HepG2 (cell line): ENCODE measurements around the gene IGSF21. TPM values are rescaled to one million over a fixed set of nuclear protein-coding genes. Genes with fewer than 3 reads are reported as not detected.
A peak's percentile ranks its signal among the peaks of the same experiment; 100 is the strongest.

ENCODE experiments used
- ATAC-seq: fragments of 200-7000 bp; cut with Tn5 transposase; 3 replicates; pipeline ENCODE4 v1.9.1; 2020; ENCODE audit warnings: mild to moderate bottlenecking, moderate library complexity
- BruUV-seq: library from RNA; stranded (reverse); fragments of 400-500 nt; replicated peaks from 2 replicates; lab custom pipeline; 2021; lab: Mats Ljungman, UMichigan
- CTCF ChIA-PET: fragments of 300-600 bp; formaldehyde crosslinking; extraction: SDS; loops from one replicate; lab custom pipeline; 2021; ENCODE audit warnings: low total read pairs, inconsistent platforms, low intra/inter-chr PET ratio; lab: Yijun Ruan, JAX
- POLR2A ChIA-PET: fragments of 350-600 bp; sonication (Branson Sonifier 250); formaldehyde crosslinking; loops from one replicate; lab custom pipeline; 2020; ENCODE audit warnings: antibody characterized with exemption, inconsistent platforms; lab: Yijun Ruan, JAX
- DNase-seq: peaks from one replicate; pipeline ENCODE4 v3.0.0-alpha.2; 2015; ENCODE audit warnings: low spot score
- FAIRE-seq: peaks from 3 replicates; lab custom pipeline; 2011; peaks lifted over from hg19 to GRCh38; lab: Jason Lieb, UNC
- H2AFZ ChIP-seq: one replicate; pipeline ENCODE4 v1.6.1; 2011; ENCODE audit warnings: low read length, inconsistent platforms
- H3K27ac ChIP-seq: fragments of 300-600 bp; 3 replicates; pipeline ENCODE4 v1.8.0; 2011; ENCODE audit warnings: mixed run types, mild to moderate bottlenecking, mixed read lengths, low read length, inconsistent platforms; ENCODE audit not compliant: insufficient read depth; ENCODE audit errors: extremely low read length
- H3K27me3 ChIP-seq, 2 experiments: fragments of 200-600 bp in 1 of 2; 2 replicates in 1 of 2; 3 replicates in 1 of 2; pipeline versions ENCODE4 v1.6.0 to v1.8.0; 2011; ENCODE audit warnings: low read length in 2 of 2, mild to moderate bottlenecking in 2 of 2, moderate library complexity in 2 of 2, inconsistent platforms in 1 of 2; ENCODE audit not compliant: insufficient read depth in 2 of 2, control insufficient read depth in 1 of 2
- H3K36me3 ChIP-seq, 2 experiments: fragments of 200-600 bp in 1 of 2; replicated peaks in 1 of 2; 2 replicates in 1 of 2; 3 replicates in 1 of 2; pipeline versions ENCODE4 v1.5.1 to v1.8.0; 2011; ENCODE audit warnings: low read length in 2 of 2, inconsistent platforms in 1 of 2; ENCODE audit not compliant: insufficient read depth in 2 of 2, control insufficient read depth in 1 of 2
- H3K4me1 ChIP-seq: 2 replicates; pipeline ENCODE4 v1.5.1; 2012; ENCODE audit warnings: low read length, inconsistent platforms; ENCODE audit not compliant: insufficient read depth
- H3K4me2 ChIP-seq: 2 replicates; pipeline ENCODE4 v1.6.0; 2011; ENCODE audit warnings: low read depth, low read length, inconsistent platforms
- H3K4me3 ChIP-seq, 3 experiments: fragments of 200-600 bp in 1 of 3; sonication (generic), shearing (Covaris generic) in 1 of 3; replicated peaks in 1 of 3; 2 replicates each; pipeline ENCODE4 v1.5.1; 2011 to 2016; ENCODE audit warnings: low read length in 3 of 3, inconsistent platforms in 2 of 3, low read depth in 2 of 3, mild to moderate bottlenecking in 2 of 3, control low read depth in 1 of 3, mixed read lengths in 1 of 3; ENCODE audit not compliant: insufficient read depth in 1 of 3
- H3K79me2 ChIP-seq: one replicate; pipeline ENCODE4 v1.6.1; 2011; ENCODE audit warnings: low read length, inconsistent platforms; ENCODE audit not compliant: insufficient read depth
- H3K9ac ChIP-seq: 2 replicates; pipeline ENCODE4 v1.6.0; 2011; ENCODE audit warnings: mild to moderate bottlenecking, low read depth, low read length, inconsistent platforms; ENCODE audit not compliant: insufficient read depth
- H3K9me3 ChIP-seq: 2 replicates; pipeline ENCODE4 v1.5.1; 2012; ENCODE audit warnings: mild to moderate bottlenecking, low read length
- H4K20me1 ChIP-seq: 2 replicates; pipeline ENCODE4 v1.6.0; 2011; ENCODE audit warnings: inconsistent platforms, mild to moderate bottlenecking, low read length, moderate library complexity; ENCODE audit not compliant: insufficient read depth
- BCL6 ChIP-seq: IDR thresholded peaks from 2 replicates; pipeline ENCODE4 v1.6.1; 2016; ENCODE audit warnings: missing genetic modification reagents, missing compliant biosample characterization
- CEBPB ChIP-seq: IDR thresholded peaks from 2 replicates; pipeline ENCODE4 v1.6.1; 2011; ENCODE audit warnings: low read depth, low read length, improper control_type of control experiment, borderline replicate concordance
- CEBPG ChIP-seq: IDR thresholded peaks from 2 replicates; pipeline ENCODE4 v1.6.1; 2016
- HDAC2 ChIP-seq: sonication (generic); formaldehyde crosslinking; IDR thresholded peaks from 2 replicates; pipeline ENCODE4 v1.4.0; 2020; ENCODE audit warnings: missing genetic modification reagents
- ISL2 ChIP-seq: sonication (generic); formaldehyde crosslinking; IDR thresholded peaks from 2 replicates; pipeline ENCODE4 v1.5.0; 2020; ENCODE audit warnings: missing genetic modification reagents
- SP5 ChIP-seq: IDR thresholded peaks from 2 replicates; pipeline ENCODE4 v1.6.1; 2016; ENCODE audit warnings: low read depth, borderline replicate concordance
- WIZ ChIP-seq: sonication (generic); formaldehyde crosslinking; IDR thresholded peaks from 2 replicates; pipeline ENCODE4 v1.5.1; 2020; ENCODE audit warnings: mild to moderate bottlenecking, missing genetic modification reagents
- ZBTB21 ChIP-seq: sonication (generic); formaldehyde crosslinking; IDR thresholded peaks from 2 replicates; pipeline ENCODE4 v1.4.0; 2020; ENCODE audit warnings: missing genetic modification reagents
- ZNF121 ChIP-seq: sonication (generic); formaldehyde crosslinking; IDR thresholded peaks from 2 replicates; pipeline ENCODE4 v1.5.0; 2020; ENCODE audit warnings: mild to moderate bottlenecking, missing genetic modification reagents
- WGBS: methylation state at CpG from one replicate; pipeline ENCODE4 v1.1.6; 2017; ENCODE audit warnings: low lambda C conversion rate; 5-methylcytosine and 5-hydroxymethylcytosine counted together
- in situ Hi-C: cut with HindIII; loops from 2 replicates; pipeline ENCODE4 v1.10.0; 2017; ENCODE audit warnings: low pct_unique_long_range_greater_than_20kb; ENCODE audit not compliant: extremely low pct_ligation_motif_present
- intact Hi-C: fragments of 100-400 bp; cut with micrococcal nuclease; formaldehyde crosslinking; loops from one replicate; pipeline ENCODE4 v1.10.0; 2022; ENCODE audit not compliant: unreplicated experiment
- polyA plus RNA-seq, 8 experiments: library from polyadenylated mRNA; depleted of rRNA in 3 of 8; stranded (reverse) in 7 of 8; unstranded in 1 of 8; fragments of >200 nt; fragmentation: Illumina TruSeq in 4 of 8; extraction: Trizol in 4 of 8; gene quantifications; 2 replicates each; pipeline versions ENCODE4 v1.2.1 to v1.2.3, GENCODE V29; 2011 to 2016; ENCODE audit warnings: low read depth in 4 of 8, missing spikeins in 1 of 8, mixed read lengths in 1 of 8; ENCODE audit not compliant: insufficient read depth in 1 of 8
- total RNA-seq, 5 experiments: library from RNA; depleted of rRNA; stranded (reverse); fragments of >200 nt; fragmentation: Illumina TruSeq; extraction: Trizol; gene quantifications; 2 replicates each; pipeline ENCODE4 v1.2.3, GENCODE V29; 2016; ENCODE audit warnings: low read depth in 1 of 5
- TF ChIP-seq, protein P1 (sequence below): sonication (generic); formaldehyde crosslinking; IDR thresholded peaks from 2 replicates; pipeline ENCODE4 v1.5.1; 2020; ENCODE audit warnings: missing genetic modification reagents, mild to moderate bottlenecking, borderline replicate concordance
- TF ChIP-seq, protein P2 (sequence below): sonication (generic); formaldehyde crosslinking; IDR thresholded peaks from 2 replicates; pipeline ENCODE4 v1.4.0; 2020; ENCODE audit warnings: missing genetic modification reagents
- TF ChIP-seq, protein P3 (sequence below), 2 experiments: fragments of 450-650 bp in 1 of 2; sonication (generic) in 1 of 2; formaldehyde crosslinking; IDR thresholded peaks; 2 replicates each; pipeline versions ENCODE4 v1.5.0 to v1.8.0; 2020 to 2022; ENCODE audit warnings: mild to moderate bottlenecking in 1 of 2, missing genetic modification reagents in 1 of 2
- TF ChIP-seq, protein P4 (sequence below): sonication (generic); IDR thresholded peaks from 2 replicates; pipeline ENCODE4 v1.6.1; 2016; ENCODE audit warnings: low read depth, borderline replicate concordance
- TF ChIP-seq, protein P5 (sequence below): sonication (generic); formaldehyde crosslinking; IDR thresholded peaks from 2 replicates; pipeline ENCODE4 v1.4.0; 2020; ENCODE audit warnings: missing genetic modification reagents

IGSF21 gene
- total and polyA plus RNA-seq, 2 of the 13 experiments (the other 11 are each of a cell fraction or from before 2014, with no cell fraction given): not detected

DNA sequence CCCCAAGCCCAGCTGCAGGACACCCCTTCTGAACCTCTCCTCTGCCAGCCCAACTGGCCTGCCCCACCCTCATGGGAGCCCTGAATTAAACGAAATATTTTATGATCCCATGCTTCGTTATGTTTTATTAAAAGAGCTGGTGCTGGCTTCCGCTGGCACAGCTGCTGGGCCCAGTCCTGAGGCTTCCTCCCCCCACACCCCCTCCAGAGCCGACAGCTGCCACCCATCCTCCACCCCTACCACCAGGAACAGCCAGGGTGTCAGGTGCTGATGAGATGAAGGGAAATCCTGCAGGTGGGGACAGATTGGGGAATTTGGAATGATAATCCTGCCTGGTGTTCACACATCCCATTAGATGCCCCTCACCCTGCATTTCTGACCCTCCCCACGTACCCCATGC lies 19.0 kb downstream of the IGSF21 start:
- H4K20me1 ChIP-seq: no peaks in the 10 kb centered on the region
- H3K79me2 ChIP-seq: no peaks in the 10 kb centered on the region
- H3K27me3 ChIP-seq: peaks cover 0 to under 1% of the 10 kb centered on the region in 2 experiments; a peak in 1 of 5 replicates
- ATAC-seq: no peak
- in situ Hi-C loops: no loop called here
- no peak for TF ChIP-seq WIZ
- no peak for TF ChIP-seq ZBTB21 (CRISPR knock-in tag)
- TF ChIP-seq, all 625 proteins: peak for 0
- Histone ChIP-seq H3K9me3 (no peaks in the 10 kb centered on the region), H3K4me2 (no peak overlapping the region), H3K27ac (no peak overlapping the region), H3K9ac (no peak overlapping the region), H3K4me1 (peaks cover 20% of the 10 kb centered on the region), H2AFZ (no peak overlapping the region), H3K36me3 (no peaks in the 10 kb centered on the region), H3K4me3 (no peak overlapping the region)
- no TSS peak for BruUV-seq
- WGBS: 42% methylated on average over 5 of the region's 5 CpGs
- ChIA-PET CTCF (no interaction called here), POLR2A (no interaction called here)
- intact Hi-C loops: no loop called here
- DNase-seq (no peak), FAIRE-seq (no peak)

DNA sequence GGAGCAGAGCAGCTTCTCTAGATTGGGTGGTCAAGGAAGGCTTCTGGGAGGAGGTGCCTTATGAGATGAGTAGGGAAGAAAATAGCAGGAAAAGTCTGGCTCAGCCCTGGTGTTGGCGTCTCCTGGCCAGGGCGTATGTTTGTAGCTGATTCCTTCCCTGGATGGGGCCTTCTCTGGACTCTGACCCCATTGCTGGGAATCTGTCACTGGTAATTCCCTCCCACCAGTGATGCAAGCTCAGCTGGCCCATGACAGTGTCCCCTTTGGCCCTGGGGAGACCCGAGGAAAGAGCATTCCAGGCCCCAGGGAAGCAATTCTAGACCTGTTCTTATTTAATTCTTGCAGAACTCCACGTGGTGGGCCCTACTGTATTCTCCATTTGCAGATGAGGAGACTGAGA lies 20.7 kb downstream of the IGSF21 start:
- H3K27ac ChIP-seq: peak overlapping the region; percentile 28
- DNase-seq: peak; percentile 70
- H3K4me3 ChIP-seq: peak overlapping the region in 1 of 3 experiments; percentile 37; a peak in 2 of 6 replicates
- no peaks in the 10 kb centered on the region for H4K20me1 ChIP-seq
- H3K4me1 ChIP-seq: peaks cover 20% of the 10 kb centered on the region
- POLR2A ChIA-PET: no interaction called here
- no peaks in the 10 kb centered on the region for H3K36me3 ChIP-seq
- CTCF ChIA-PET: no interaction called here
- peak overlapping the region; percentile 68 for H2AFZ ChIP-seq
- no peak overlapping the region for H3K9ac ChIP-seq
- H3K27me3 ChIP-seq: no peaks in the 10 kb centered on the region
- H3K9me3 ChIP-seq: no peaks in the 10 kb centered on the region
- BruUV-seq: no TSS peak
- peak overlapping the region; percentile 71 for H3K4me2 ChIP-seq
- peak; percentile 97 for ATAC-seq
- intact Hi-C loops: no loop called here
- in situ Hi-C loops: no loop called here
- no peaks in the 10 kb centered on the region for H3K79me2 ChIP-seq
- 0% methylated on average over 3 of the region's 4 CpGs for WGBS
- FAIRE-seq: peak; percentile 85
- TF ChIP-seq, protein P1, sequence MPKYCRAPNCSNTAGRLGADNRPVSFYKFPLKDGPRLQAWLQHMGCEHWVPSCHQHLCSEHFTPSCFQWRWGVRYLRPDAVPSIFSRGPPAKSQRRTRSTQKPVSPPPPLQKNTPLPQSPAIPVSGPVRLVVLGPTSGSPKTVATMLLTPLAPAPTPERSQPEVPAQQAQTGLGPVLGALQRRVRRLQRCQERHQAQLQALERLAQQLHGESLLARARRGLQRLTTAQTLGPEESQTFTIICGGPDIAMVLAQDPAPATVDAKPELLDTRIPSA (CRISPR knock-in tag): no peak
- TF ChIP-seq HDAC2 (CRISPR knock-in tag) (peak; percentile 43; the same call in 1 of the 2 replicates), BCL6 (CRISPR knock-in tag) (peak; percentile 44; the same call in 1 of the 2 replicates), SP5 (peak; percentile 91), CEBPG (CRISPR knock-in tag) (peak; percentile 91), ZNF121 (peak; percentile 43; the same call in 1 of the 2 replicates), CEBPB (peak; percentile 86), ISL2 (peak; percentile 35; the same call in 1 of the 2 replicates)
- TF ChIP-seq, protein P2, sequence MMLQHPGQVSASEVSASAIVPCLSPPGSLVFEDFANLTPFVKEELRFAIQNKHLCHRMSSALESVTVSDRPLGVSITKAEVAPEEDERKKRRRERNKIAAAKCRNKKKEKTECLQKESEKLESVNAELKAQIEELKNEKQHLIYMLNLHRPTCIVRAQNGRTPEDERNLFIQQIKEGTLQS (CRISPR knock-in tag): peak; percentile 89
- TF ChIP-seq, protein P3, sequence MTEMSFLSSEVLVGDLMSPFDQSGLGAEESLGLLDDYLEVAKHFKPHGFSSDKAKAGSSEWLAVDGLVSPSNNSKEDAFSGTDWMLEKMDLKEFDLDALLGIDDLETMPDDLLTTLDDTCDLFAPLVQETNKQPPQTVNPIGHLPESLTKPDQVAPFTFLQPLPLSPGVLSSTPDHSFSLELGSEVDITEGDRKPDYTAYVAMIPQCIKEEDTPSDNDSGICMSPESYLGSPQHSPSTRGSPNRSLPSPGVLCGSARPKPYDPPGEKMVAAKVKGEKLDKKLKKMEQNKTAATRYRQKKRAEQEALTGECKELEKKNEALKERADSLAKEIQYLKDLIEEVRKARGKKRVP (CRISPR knock-in tag; IDR thresholded peaks at IDR 0.05): peak in 1 of 2 experiments; percentile 90; a peak in 2 of 4 replicates
- TF ChIP-seq, protein P4, sequence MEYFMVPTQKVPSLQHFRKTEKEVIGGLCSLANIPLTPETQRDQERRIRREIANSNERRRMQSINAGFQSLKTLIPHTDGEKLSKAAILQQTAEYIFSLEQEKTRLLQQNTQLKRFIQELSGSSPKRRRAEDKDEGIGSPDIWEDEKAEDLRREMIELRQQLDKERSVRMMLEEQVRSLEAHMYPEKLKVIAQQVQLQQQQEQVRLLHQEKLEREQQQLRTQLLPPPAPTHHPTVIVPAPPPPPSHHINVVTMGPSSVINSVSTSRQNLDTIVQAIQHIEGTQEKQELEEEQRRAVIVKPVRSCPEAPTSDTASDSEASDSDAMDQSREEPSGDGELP: peak; percentile 96
- TF ChIP-seq, protein P5, sequence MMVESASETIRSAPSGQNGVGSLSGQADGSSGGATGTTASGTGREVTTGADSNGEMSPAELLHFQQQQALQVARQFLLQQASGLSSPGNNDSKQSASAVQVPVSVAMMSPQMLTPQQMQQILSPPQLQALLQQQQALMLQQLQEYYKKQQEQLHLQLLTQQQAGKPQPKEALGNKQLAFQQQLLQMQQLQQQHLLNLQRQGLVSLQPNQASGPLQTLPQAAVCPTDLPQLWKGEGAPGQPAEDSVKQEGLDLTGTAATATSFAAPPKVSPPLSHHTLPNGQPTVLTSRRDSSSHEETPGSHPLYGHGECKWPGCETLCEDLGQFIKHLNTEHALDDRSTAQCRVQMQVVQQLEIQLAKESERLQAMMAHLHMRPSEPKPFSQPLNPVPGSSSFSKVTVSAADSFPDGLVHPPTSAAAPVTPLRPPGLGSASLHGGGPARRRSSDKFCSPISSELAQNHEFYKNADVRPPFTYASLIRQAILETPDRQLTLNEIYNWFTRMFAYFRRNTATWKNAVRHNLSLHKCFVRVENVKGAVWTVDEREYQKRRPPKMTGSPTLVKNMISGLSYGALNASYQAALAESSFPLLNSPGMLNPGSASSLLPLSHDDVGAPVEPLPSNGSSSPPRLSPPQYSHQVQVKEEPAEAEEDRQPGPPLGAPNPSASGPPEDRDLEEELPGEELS (CRISPR knock-in tag): 0 out of 2 replicates have a peak, but pooled peaks have one; percentile 17
